Hippocampal formation (tissue), 2 donors: ENCODE measurements around the gene FAM236D.
"Not testable (repeated sequence)": the region's sequence is repeated elsewhere in the genome, so short reads cannot be mapped to it uniquely, and the experiment has no call there.

ENCODE experiments used
- DNase-seq, 2 donors: peaks; one replicate each; lab custom pipeline; 2025; lab: John Stamatoyannopoulos, UW

The FAM236D gene

GRCh38 chrX:72808110-72808509 lies at the start of gene FAM236D:
TSS of gene FAM236D (minus strand) at chrX:72808210. CDS start at chrX:72808110, 100 bp downstream.
- not testable (repeated sequence) for DNase-seq

- not testable (repeated sequence) for DNase-seq
Measured at GRCh38 chrX:72837532-72837931, 29.5 kb upstream of the FAM236D start.

GRCh38 chrX:72830701-72831100 lies 22.7 kb upstream of the FAM236D start:
- not testable (repeated sequence) for DNase-seq

- DNase-seq: not testable (repeated sequence)
Measured at GRCh38 chrX:72790390-72790789, 17.6 kb downstream of the FAM236D start.

- DNase-seq: not testable (repeated sequence)
Measured at GRCh38 chrX:72788142-72788541, 19.9 kb downstream of the FAM236D start.

GRCh38 chrX:72783964-72784363 lies 24.0 kb downstream of the FAM236D start:
- not testable (repeated sequence) for DNase-seq

GRCh38 chrX:72783365-72783936 lies 24.6 kb downstream of the FAM236D start:
- not testable (repeated sequence) for DNase-seq

GRCh38 chrX:72782560-72782959 lies 25.4 kb downstream of the FAM236D start, which contains the start of gene FAM236B:
TSS of gene FAM236B (minus strand) at chrX:72782660. CDS start at chrX:72782560, 100 bp downstream.
- DNase-seq: not testable (repeated sequence)

- DNase-seq: not testable (repeated sequence)
Measured at GRCh38 chrX:72778146-72778545, 29.9 kb downstream of the FAM236D start.

- DNase-seq: not testable (repeated sequence)
Measured at GRCh38 chrX:72777467-72777790, 30.6 kb downstream of the FAM236D start.

GRCh38 chrX:72776653-72777466 lies 31.1 kb downstream of the FAM236D start, which contains the start of gene DMRTC1B:
TSS of gene DMRTC1B (plus strand) at chrX:72776890. CDS start at chrX:72845136, 68,246 bp downstream.
- not testable (repeated sequence) for DNase-seq

GRCh38 chrX:72760454-72760853 lies 47.6 kb downstream of the FAM236D start:
- not testable (repeated sequence) for DNase-seq
